Endothelial cell of umbilical vein (primary cell): Measurements from ENCODE around the gene MEF2C. TPM values are rescaled to one million over a fixed set of nuclear protein-coding genes. Genes with fewer than 3 reads are reported as not detected.

Experiments
- BruUV-seq: library from RNA; stranded (reverse); fragments of 400-500 nt; replicated peaks from 2 replicates; lab custom pipeline; 2021; lab: Mats Ljungman, UMichigan
- CTCF ChIA-PET: fragments of 300-600, 350-600 bp; sonication (Branson Sonifier 250); formaldehyde crosslinking; loops from one replicate; lab custom pipeline; 2021; ENCODE audit warnings: antibody characterized with exemption, inconsistent platforms; lab: Charles Lee
- POLR2A ChIA-PET: fragments of 300-600, 350-600 bp; sonication (Branson Sonifier 250); formaldehyde crosslinking; loops from one replicate; lab custom pipeline; 2021; ENCODE audit warnings: antibody characterized with exemption, inconsistent platforms; lab: Charles Lee
- DNase-seq: peaks from one replicate; pipeline ENCODE4 v3.0.0-alpha.2; 2011; ENCODE audit warnings: low read depth, low spot score
- FAIRE-seq: peaks from 2 replicates; lab custom pipeline; 2011; peaks lifted over from hg19 to GRCh38; lab: Jason Lieb, UNC
- H2AFZ ChIP-seq: 2 replicates; pipeline ENCODE4 v1.6.0; 2012; ENCODE audit warnings: low read depth, low read length, control low read depth, inconsistent platforms
- H3K27ac ChIP-seq: 2 replicates; pipeline ENCODE4 v1.5.1; 2011; ENCODE audit warnings: low read depth, mild to moderate bottlenecking, control low read depth, low read length, moderate library complexity; ENCODE audit not compliant: insufficient read depth
- H3K27me3 ChIP-seq, 2 experiments: 2 replicates each; pipeline versions ENCODE4 v1.6.0 to v1.6.1; 2011; ENCODE audit warnings: low read length in 2 of 2, mixed read lengths in 1 of 2; ENCODE audit not compliant: control insufficient read depth in 2 of 2, insufficient read depth in 2 of 2
- H3K36me3 ChIP-seq, 2 experiments: 2 replicates in 1 of 2; 3 replicates in 1 of 2; pipeline ENCODE4 v1.5.1; 2011; ENCODE audit warnings: low read length in 2 of 2, mild to moderate bottlenecking in 1 of 2, moderate library complexity in 1 of 2; ENCODE audit not compliant: control insufficient read depth in 2 of 2, insufficient read depth in 2 of 2; ENCODE audit errors: extremely low read depth in 1 of 2
- H3K4me1 ChIP-seq: 3 replicates; pipeline ENCODE4 v1.5.1; 2011; ENCODE audit warnings: mild to moderate bottlenecking, low read length; ENCODE audit not compliant: control insufficient read depth, insufficient read depth; ENCODE audit errors: extremely low read depth
- H3K4me2 ChIP-seq: 2 replicates; pipeline ENCODE4 v1.6.1; 2011; ENCODE audit warnings: low read length, control low read depth, mixed read lengths; ENCODE audit not compliant: insufficient read depth
- H3K4me3 ChIP-seq, 3 experiments: fragments of 200-600 bp in 1 of 3; sonication (generic), shearing (Covaris generic) in 1 of 3; replicated peaks in 1 of 3; 2 replicates each; pipeline ENCODE4 v1.5.1; 2011 to 2016; ENCODE audit warnings: control low read depth in 3 of 3, low read length in 3 of 3, mild to moderate bottlenecking in 2 of 3, inconsistent platforms in 1 of 3, low read depth in 1 of 3, moderate library complexity in 1 of 3; ENCODE audit not compliant: insufficient read depth in 1 of 3
- H3K79me2 ChIP-seq: 2 replicates; pipeline ENCODE4 v1.6.0; 2012; ENCODE audit warnings: low read length, inconsistent platforms; ENCODE audit not compliant: control insufficient read depth, insufficient read depth
- H3K9ac ChIP-seq: replicated peaks from 2 replicates; pipeline ENCODE3; 2011; ENCODE audit warnings: low read length, control low read depth; ENCODE audit not compliant: insufficient read depth; ENCODE audit errors: extremely low read depth
- H3K9me1 ChIP-seq: replicated peaks from 3 replicates; pipeline ENCODE4 v1.6.0; 2011; ENCODE audit warnings: mild to moderate bottlenecking, low read length; ENCODE audit not compliant: control insufficient read depth, insufficient read depth; ENCODE audit errors: extremely low read depth
- H3K9me3 ChIP-seq: replicated peaks from 2 replicates; pipeline ENCODE4 v1.5.1; 2012; ENCODE audit warnings: low read length, inconsistent platforms; ENCODE audit not compliant: control insufficient read depth, insufficient read depth
- H4K20me1 ChIP-seq: replicated peaks from 2 replicates; pipeline ENCODE3; 2011; ENCODE audit warnings: mild to moderate bottlenecking, low read length; ENCODE audit not compliant: control insufficient read depth, insufficient read depth; ENCODE audit errors: extremely low read depth
- CTCF ChIP-seq, 2 donors: IDR thresholded peaks; 1 replicate in 1 of 2; 2 replicates in 1 of 2; pipeline ENCODE4 v1.5.1; 2011; ENCODE audit warnings: low read length in 2 of 2, mild to moderate bottlenecking in 2 of 2, moderate library complexity in 2 of 2, control low read depth in 1 of 2, inconsistent platforms in 1 of 2, low read depth in 1 of 2; ENCODE audit not compliant: insufficient read depth in 1 of 2; ENCODE audit errors: extremely low read depth in 1 of 2
- EZH2 ChIP-seq: IDR thresholded peaks from 2 replicates; pipeline ENCODE4 v1.6.1; 2012; ENCODE audit warnings: borderline replicate concordance, low read depth, mild to moderate bottlenecking, moderate library complexity, low read length, inconsistent platforms; ENCODE audit not compliant: severe bottlenecking
- FOS ChIP-seq: IDR thresholded peaks from 2 replicates; pipeline ENCODE4 v1.6.1; 2011; ENCODE audit warnings: mild to moderate bottlenecking, low read length, moderate library complexity, borderline replicate concordance; ENCODE audit not compliant: insufficient read depth
- GATA2 ChIP-seq: IDR thresholded peaks from 2 replicates; pipeline ENCODE4 v1.7.0; 2011; ENCODE audit warnings: low read depth, mild to moderate bottlenecking, moderate library complexity, mixed read lengths, low read length; ENCODE audit not compliant: insufficient read length, insufficient read depth
- JUN ChIP-seq: IDR thresholded peaks from 2 replicates; pipeline ENCODE4 v1.6.1; 2011; ENCODE audit warnings: borderline replicate concordance, low read depth; ENCODE audit not compliant: insufficient read length, insufficient read depth
- MAX ChIP-seq: IDR thresholded peaks from 2 replicates; pipeline ENCODE4 v1.6.1; 2011; ENCODE audit not compliant: insufficient read depth, insufficient read length
- MYC ChIP-seq: IDR thresholded peaks from one replicate; pipeline ENCODE4 v1.6.1; 2011; ENCODE audit warnings: mild to moderate bottlenecking, low read depth, low read length
- POLR2A ChIP-seq: IDR thresholded peaks from 2 replicates; pipeline ENCODE4 v1.6.1; 2012; ENCODE audit warnings: low read depth, mild to moderate bottlenecking, control low read depth, low read length
- POLR2AphosphoS5 ChIP-seq: IDR thresholded peaks from 2 replicates; pipeline ENCODE4 v1.6.1; 2012; ENCODE audit warnings: low read depth, mild to moderate bottlenecking, control low read depth, low read length, moderate library complexity; ENCODE audit not compliant: insufficient read depth
- dilution Hi-C: fragments of 300-500 bp; cut with MboI; formaldehyde crosslinking; loops from one replicate; pipeline ENCODE4 v1.15.0; 2019; ENCODE audit warnings: low sequenced_read_pairs; ENCODE audit not compliant: extremely low pct_ligation_motif_present
- intact Hi-C: fragments of 100-400 bp; cut with micrococcal nuclease; formaldehyde crosslinking; loops from one replicate; pipeline ENCODE4 v1.10.0; 2022
- polyA plus RNA-seq, 4 experiments: library from polyadenylated mRNA; depleted of rRNA in 3 of 4; stranded (reverse) in 3 of 4; unstranded in 1 of 4; fragments of >200 nt; gene quantifications; 2 replicates each; pipeline versions ENCODE4 v1.2.1 to v1.2.3, GENCODE V29; 2011 to 2012; ENCODE audit warnings: missing spikeins in 1 of 4
- total RNA-seq: library from RNA; stranded (reverse); gene quantifications from 2 replicates; pipeline ENCODE4 v1.2.3, GENCODE V29; 2021

MEF2C gene
- total and polyA plus RNA-seq, 2 donors (not counting 3 experiments of a cell fraction or from before 2014, with no cell fraction given): 21.2 to 67.7 TPM

GRCh38 chr5:88813805-88814575, 69.0 kb downstream of the MEF2C start:
- no peak overlapping the region for H3K9ac ChIP-seq
- ChIA-PET POLR2A (no interaction called here), CTCF (interaction anchor here (2.1 kb wide), 1 partner anchor 15 kb away, joined by 4 read pairs; no protein-coding TSS in a partner anchor)
- intact Hi-C loops: no loop called here
- no peaks in the 10 kb centered on the region for H3K36me3 ChIP-seq
- H2AFZ ChIP-seq: no peak overlapping the region
- BruUV-seq: no TSS peak
- TF ChIP-seq POLR2A: no peak
- TF ChIP-seq POLR2AphosphoS5: no peak
- TF ChIP-seq CTCF (IDR thresholded peaks at IDR 0.05; ENCODE audit: extremely low read depth in 1 of 2, insufficient read depth in 1 of 2, low read depth in 1 of 2, low read length in 2 of 2): no peak
- TF ChIP-seq JUN: no peak
- TF ChIP-seq EZH2: no peak
- TF ChIP-seq FOS: peak; percentile 41
- no peak for TF ChIP-seq MYC
- peak; percentile 60 for TF ChIP-seq GATA2
- no peak for TF ChIP-seq MAX
- DNase-seq: no peak
- dilution Hi-C loops: no loop called here
- H3K27me3 ChIP-seq: no peaks in the 10 kb centered on the region
- no peak overlapping the region for H3K4me3 ChIP-seq
- no peaks in the 10 kb centered on the region for H3K79me2 ChIP-seq
- H3K9me3 ChIP-seq: no peaks in the 10 kb centered on the region
- H3K9me1 ChIP-seq: no peaks in the 10 kb centered on the region
- H3K4me2 ChIP-seq: no peak overlapping the region
- H4K20me1 ChIP-seq: no peaks in the 10 kb centered on the region
- H3K4me1 ChIP-seq: peaks cover 25% of the 10 kb centered on the region
- peak overlapping the region; percentile 23 for H3K27ac ChIP-seq
- no peak for FAIRE-seq
